Fibroblast of mammary gland (primary cell): ENCODE data around the gene ABHD8.
"Not testable (repeated sequence)": the region's sequence is repeated elsewhere in the genome, so short reads cannot be mapped to it uniquely, and the experiment has no call there.

ENCODE experiments used
- DNase-seq: peaks from one replicate; pipeline ENCODE4 v3.0.0-alpha.2; 2010; ENCODE audit warnings: low read depth
- H3K4me3 ChIP-seq: 2 replicates; pipeline ENCODE4 v1.5.1; 2011; ENCODE audit warnings: low read depth, mild to moderate bottlenecking, low read length, moderate library complexity; ENCODE audit not compliant: control insufficient read depth
- CTCF ChIP-seq: conservative IDR thresholded peaks from 2 replicates; pipeline ENCODE4 v1.5.1; 2011; ENCODE audit warnings: low read depth, low read length, inconsistent platforms; ENCODE audit not compliant: control insufficient read depth, insufficient read depth

ABHD8 gene

GRCh38 chr19:17296273-17296672, 7.0 kb downstream of the ABHD8 start:
- H3K4me3 ChIP-seq: no peak overlapping the region
- no peak for TF ChIP-seq CTCF
- DNase-seq: peak; percentile 30

- H3K4me3 ChIP-seq, DNase-seq: not testable (repeated sequence)
These were observed 7.7 kb downstream of the ABHD8 start for GRCh38 chr19:17295551-17295950.

- H3K4me3 ChIP-seq: no peak overlapping the region
- no peak for DNase-seq
- TF ChIP-seq CTCF: no peak
These were observed 9.0 kb downstream of the ABHD8 start for GRCh38 chr19:17294051-17294891.

- no peak overlapping the region for H3K4me3 ChIP-seq
- no peak for DNase-seq
- TF ChIP-seq CTCF: no peak
These were observed 9.6 kb downstream of the ABHD8 start for GRCh38 chr19:17293605-17294004.

- H3K4me3 ChIP-seq: peak overlapping the region; percentile 69
- DNase-seq: peak; percentile 91
- TF ChIP-seq CTCF: peak; percentile 88
These were observed 10.7 kb downstream of the ABHD8 start for GRCh38 chr19:17292301-17293074.

- H3K4me3 ChIP-seq: no peak overlapping the region
- no peak for TF ChIP-seq CTCF
- peak; percentile 93 for DNase-seq
These were observed 13.7 kb downstream of the ABHD8 start for GRCh38 chr19:17289489-17289888.

- no peak for DNase-seq
- H3K4me3 ChIP-seq: no peak overlapping the region
- no peak for TF ChIP-seq CTCF
These were observed 16.5 kb downstream of the ABHD8 start for GRCh38 chr19:17286752-17287151.
